Activated T-cell treated with anti-CD3 and anti-CD28 coated beads, Interleukin-2, amount 50 U/mL, for 24 hours (primary cell): ENCODE results near the gene PPP3CA.

Experiments used
- DNase-seq: peaks from one replicate; pipeline ENCODE4 v3.0.0-alpha.2; 2020
- H3K27ac Mint-ChIP-seq: 2 replicates; pipeline ENCODE4 v1.8.0; 2020; ENCODE audit warnings: mild to moderate bottlenecking, mixed read lengths
- H3K27me3 Mint-ChIP-seq: 2 replicates; pipeline ENCODE4 v1.8.0; 2020; ENCODE audit warnings: mixed read lengths
- H3K36me3 Mint-ChIP-seq: 2 replicates; pipeline ENCODE4 v1.8.0; 2020; ENCODE audit warnings: low read depth, mixed read lengths
- H3K4me1 Mint-ChIP-seq: 2 replicates; pipeline ENCODE4 v1.8.0; 2020; ENCODE audit warnings: low read depth, mixed read lengths
- H3K4me3 Mint-ChIP-seq: 2 replicates; pipeline ENCODE4 v1.8.0; 2020; ENCODE audit warnings: mild to moderate bottlenecking, moderate library complexity, mixed read lengths
- H3K9me3 Mint-ChIP-seq: 2 replicates; pipeline ENCODE4 v1.8.0; 2020; ENCODE audit warnings: mixed read lengths

Gene PPP3CA

GRCh38 chr4:101210331-101210730, 137.0 kb downstream of the PPP3CA start:
- H3K27ac Mint-ChIP-seq, result no peak overlapping the region

GRCh38 chr4:101208171-101208570, 139.2 kb downstream of the PPP3CA start:
- no peaks in the 10 kb centered on the region for H3K27me3 Mint-ChIP-seq
- no peaks in the 10 kb centered on the region for H3K9me3 Mint-ChIP-seq
- DNase-seq, result no peak
- H3K27ac Mint-ChIP-seq, result no peak overlapping the region
- peaks cover 43% of the 10 kb centered on the region for H3K4me1 Mint-ChIP-seq
- H3K4me3 Mint-ChIP-seq, result no peak overlapping the region
- no peaks in the 10 kb centered on the region for H3K36me3 Mint-ChIP-seq

More at GRCh38 chr4:101210331-101210730, 137.0 kb downstream of the PPP3CA start:
- Mint-ChIP-seq H3K4me1 (peaks cover 41% of the 10 kb centered on the region), H3K4me3 (no peak overlapping the region), H3K36me3 (no peaks in the 10 kb centered on the region), H3K9me3 (no peaks in the 10 kb centered on the region), H3K27me3 (no peaks in the 10 kb centered on the region)
- DNase-seq, result no peak

- no peaks in the 10 kb centered on the region for H3K9me3 Mint-ChIP-seq
- H3K27me3 Mint-ChIP-seq, result no peaks in the 10 kb centered on the region
- H3K4me3 Mint-ChIP-seq, result peak overlapping the region; percentile 19
- H3K36me3 Mint-ChIP-seq, result no peaks in the 10 kb centered on the region
- H3K4me1 Mint-ChIP-seq, result peaks cover 44% of the 10 kb centered on the region
- DNase-seq, result peak; percentile 41
- peak overlapping the region; percentile 82 for H3K27ac Mint-ChIP-seq
Measured at GRCh38 chr4:101205916-101206315, 141.4 kb downstream of the PPP3CA start.

GRCh38 chr4:101201421-101201820, 145.9 kb downstream of the PPP3CA start:
- H3K27ac Mint-ChIP-seq, result no peak overlapping the region
- DNase-seq, result no peak
- no peaks in the 10 kb centered on the region for H3K36me3 Mint-ChIP-seq
- H3K27me3 Mint-ChIP-seq, result no peaks in the 10 kb centered on the region
- H3K4me1 Mint-ChIP-seq, result peaks cover 58% of the 10 kb centered on the region
- H3K4me3 Mint-ChIP-seq, result no peak overlapping the region
- no peaks in the 10 kb centered on the region for H3K9me3 Mint-ChIP-seq

GRCh38 chr4:101200561-101200960, 146.8 kb downstream of the PPP3CA start:
- Mint-ChIP-seq H3K27me3 (no peaks in the 10 kb centered on the region), H3K4me3 (no peak overlapping the region), H3K36me3 (peaks cover 4% of the 10 kb centered on the region), H3K27ac (no peak overlapping the region), H3K9me3 (no peaks in the 10 kb centered on the region), H3K4me1 (peaks cover 49% of the 10 kb centered on the region)
- DNase-seq, result no peak

- DNase-seq, result no peak
- peaks cover 42% of the 10 kb centered on the region for H3K4me1 Mint-ChIP-seq
- H3K36me3 Mint-ChIP-seq, result peaks cover 8% of the 10 kb centered on the region
- no peaks in the 10 kb centered on the region for H3K27me3 Mint-ChIP-seq
- H3K9me3 Mint-ChIP-seq, result no peaks in the 10 kb centered on the region
- no peak overlapping the region for H3K4me3 Mint-ChIP-seq
- no peak overlapping the region for H3K27ac Mint-ChIP-seq
Measured at GRCh38 chr4:101199507-101200285, 147.6 kb downstream of the PPP3CA start.

GRCh38 chr4:101198682-101199339, 148.5 kb downstream of the PPP3CA start:
- no peak for DNase-seq
- no peaks in the 10 kb centered on the region for H3K27me3 Mint-ChIP-seq
- no peak overlapping the region for H3K4me3 Mint-ChIP-seq
- peaks cover 11% of the 10 kb centered on the region for H3K36me3 Mint-ChIP-seq
- no peaks in the 10 kb centered on the region for H3K9me3 Mint-ChIP-seq
- H3K4me1 Mint-ChIP-seq, result peaks cover 42% of the 10 kb centered on the region
- no peak overlapping the region for H3K27ac Mint-ChIP-seq

GRCh38 chr4:101197350-101197749, 150.0 kb downstream of the PPP3CA start:
- H3K27me3 Mint-ChIP-seq, result no peaks in the 10 kb centered on the region
- peaks cover 12% of the 10 kb centered on the region for H3K36me3 Mint-ChIP-seq
- DNase-seq, result no peak
- no peak overlapping the region for H3K4me3 Mint-ChIP-seq
- no peak overlapping the region for H3K27ac Mint-ChIP-seq
- peaks cover 42% of the 10 kb centered on the region for H3K4me1 Mint-ChIP-seq
- no peaks in the 10 kb centered on the region for H3K9me3 Mint-ChIP-seq

- Mint-ChIP-seq H3K9me3 (no peaks in the 10 kb centered on the region), H3K4me3 (no peak overlapping the region)
Measured at GRCh38 chr4:101192244-101192643, 155.1 kb downstream of the PPP3CA start.

GRCh38 chr4:101191302-101192098, 155.8 kb downstream of the PPP3CA start:
- no peaks in the 10 kb centered on the region for H3K9me3 Mint-ChIP-seq
- no peak for DNase-seq
- H3K27me3 Mint-ChIP-seq, result no peaks in the 10 kb centered on the region
- H3K36me3 Mint-ChIP-seq, result peaks cover 12% of the 10 kb centered on the region
- H3K4me1 Mint-ChIP-seq, result peaks cover 20% of the 10 kb centered on the region
- no peak overlapping the region for H3K4me3 Mint-ChIP-seq
- H3K27ac Mint-ChIP-seq, result no peak overlapping the region

More at GRCh38 chr4:101192244-101192643, 155.1 kb downstream of the PPP3CA start:
- no peak for DNase-seq
- H3K27ac Mint-ChIP-seq, result peak overlapping the region; percentile 13
- no peaks in the 10 kb centered on the region for H3K27me3 Mint-ChIP-seq
- peaks cover 12% of the 10 kb centered on the region for H3K36me3 Mint-ChIP-seq
- H3K4me1 Mint-ChIP-seq, result peaks cover 21% of the 10 kb centered on the region

- H3K4me1 Mint-ChIP-seq, result peaks cover 20% of the 10 kb centered on the region
Measured at GRCh38 chr4:101190751-101191150, 156.6 kb downstream of the PPP3CA start.

GRCh38 chr4:101188906-101189305, 158.4 kb downstream of the PPP3CA start:
- peaks cover 2% of the 10 kb centered on the region for H3K36me3 Mint-ChIP-seq
- no peak overlapping the region for H3K27ac Mint-ChIP-seq
- no peaks in the 10 kb centered on the region for H3K27me3 Mint-ChIP-seq
- peaks cover 20% of the 10 kb centered on the region for H3K4me1 Mint-ChIP-seq
- DNase-seq, result no peak
- no peak overlapping the region for H3K4me3 Mint-ChIP-seq
- no peaks in the 10 kb centered on the region for H3K9me3 Mint-ChIP-seq

More at GRCh38 chr4:101190751-101191150, 156.6 kb downstream of the PPP3CA start:
- Mint-ChIP-seq H3K4me3 (no peak overlapping the region), H3K9me3 (no peaks in the 10 kb centered on the region), H3K36me3 (peaks cover 9% of the 10 kb centered on the region), H3K27me3 (no peaks in the 10 kb centered on the region), H3K27ac (no peak overlapping the region)
- no peak for DNase-seq

- no peak overlapping the region for H3K4me3 Mint-ChIP-seq
Measured at GRCh38 chr4:101187841-101188240, 159.5 kb downstream of the PPP3CA start.

GRCh38 chr4:101186567-101187184, 160.7 kb downstream of the PPP3CA start:
- no peak overlapping the region for H3K27ac Mint-ChIP-seq
- DNase-seq, result no peak
- H3K27me3 Mint-ChIP-seq, result no peaks in the 10 kb centered on the region
- peaks cover 11% of the 10 kb centered on the region for H3K36me3 Mint-ChIP-seq
- peaks cover 18% of the 10 kb centered on the region for H3K4me1 Mint-ChIP-seq
- no peak overlapping the region for H3K4me3 Mint-ChIP-seq
- peaks cover 4% of the 10 kb centered on the region for H3K9me3 Mint-ChIP-seq

More at GRCh38 chr4:101187841-101188240, 159.5 kb downstream of the PPP3CA start:
- Mint-ChIP-seq H3K27ac (no peak overlapping the region), H3K4me1 (peaks cover 25% of the 10 kb centered on the region), H3K27me3 (no peaks in the 10 kb centered on the region), H3K9me3 (no peaks in the 10 kb centered on the region), H3K36me3 (peaks cover 2% of the 10 kb centered on the region)
- DNase-seq, result no peak
